Measurements from ENCODE around the gene BEAN1.
A peak's percentile ranks its signal among the peaks of the same experiment; 100 is the strongest.

Gene BEAN1

GRCh38 chr16:66382171-66382965, 44.7 kb upstream of the BEAN1 start:
- TF ChIP-seq CTCF (conservative IDR thresholded peaks at IDR 0.05; ENCODE audit: low read length) = no peak
- no peak overlapping the region for H3K4me3 ChIP-seq (ENCODE audit: low read length)
- peak; percentile 80 for DNase-seq (ENCODE audit: low read depth)

- TF ChIP-seq CTCF (conservative IDR thresholded peaks at IDR 0.05; ENCODE audit: low read length) = no peak
- DNase-seq (ENCODE audit: low read depth) = peak; percentile 71
- H3K4me3 ChIP-seq (ENCODE audit: low read length) = no peak overlapping the region
These were observed 44.2 kb upstream of the BEAN1 start for GRCh38 chr16:66382966-66383299.

GRCh38 chr16:66383551-66383950, 43.5 kb upstream of the BEAN1 start:
- DNase-seq (ENCODE audit: low read depth) = no peak
- H3K4me3 ChIP-seq (ENCODE audit: low read length) = no peak overlapping the region
- no peak for TF ChIP-seq CTCF (conservative IDR thresholded peaks at IDR 0.05; ENCODE audit: low read length)

GRCh38 chr16:66385415-66385814, 41.7 kb upstream of the BEAN1 start:
- no peak for DNase-seq (ENCODE audit: low read depth)
- H3K4me3 ChIP-seq (ENCODE audit: low read length) = no peak overlapping the region
- no peak for TF ChIP-seq CTCF (conservative IDR thresholded peaks at IDR 0.05; ENCODE audit: low read length)

GRCh38 chr16:66386629-66387622, 40.2 kb upstream of the BEAN1 start:
- DNase-seq (ENCODE audit: low read depth) = no peak
- TF ChIP-seq CTCF (conservative IDR thresholded peaks at IDR 0.05; ENCODE audit: low read length) = no peak

GRCh38 chr16:66387817-66388332, 39.2 kb upstream of the BEAN1 start:
- TF ChIP-seq CTCF (conservative IDR thresholded peaks at IDR 0.05; ENCODE audit: low read length) = no peak
- H3K4me3 ChIP-seq (ENCODE audit: low read length) = no peak overlapping the region
- no peak for DNase-seq (ENCODE audit: low read depth)

More at GRCh38 chr16:66386629-66387622, 40.2 kb upstream of the BEAN1 start:
- no peak overlapping the region for H3K4me3 ChIP-seq (ENCODE audit: low read length)
